Measurements from ENCODE around the gene ADGRD2. TPM values are rescaled to one million over a fixed set of nuclear protein-coding genes. Genes with fewer than 3 reads are reported as not detected.

Gene ADGRD2
- total RNA-seq, 1 experiment from 2014 or later = not detected

- no peak overlapping the region for H3K4me2 ChIP-seq (ENCODE audit: low read depth, low read length, poor library complexity, severe bottlenecking)
- no peak overlapping the region for H2AFZ ChIP-seq (ENCODE audit: low read length)
- no peak overlapping the region for H3K9ac ChIP-seq (ENCODE audit: low read length)
- H3K79me2 ChIP-seq (ENCODE audit: low read length) = no peaks in the 10 kb centered on the region
- H3K27ac ChIP-seq (ENCODE audit: low read length) = no peak overlapping the region
- H3K9me3 ChIP-seq (ENCODE audit: low read length) = no peaks in the 10 kb centered on the region
- H3K27me3 ChIP-seq (ENCODE audit: low read length) = no peaks in the 10 kb centered on the region
- H3K4me1 ChIP-seq (ENCODE audit: low read length) = no peaks in the 10 kb centered on the region
- H4K20me1 ChIP-seq (ENCODE audit: insufficient read depth, low read depth, low read length) = no peaks in the 10 kb centered on the region
- H3K9me2 ChIP-seq (replicated peaks; ENCODE audit: insufficient read depth, low read length) = no peaks in the 10 kb centered on the region
- DNase-seq = no peak
- H3K4me3 ChIP-seq (ENCODE audit: low read length) = no peak overlapping the region
- no peaks in the 10 kb centered on the region for H3K36me3 ChIP-seq (ENCODE audit: insufficient read depth, low read length)
Observed at GRCh38 chr9:124506433-124506832, 56.2 kb downstream of the ADGRD2 start.

- no peak within 1 kb of the TSS for H3K4me2 ChIP-seq (ENCODE audit: low read depth, low read length, poor library complexity, severe bottlenecking)
- no peaks in the 10 kb centered on the region for H3K36me3 ChIP-seq (ENCODE audit: insufficient read depth, low read length)
- H3K79me2 ChIP-seq (ENCODE audit: low read length) = no peaks in the 10 kb centered on the region
- no peak within 1 kb of the TSS for H3K4me3 ChIP-seq (ENCODE audit: low read length)
- no peaks in the 10 kb centered on the region for H3K27me3 ChIP-seq (ENCODE audit: low read length)
- no peaks in the 10 kb centered on the region for H3K4me1 ChIP-seq (ENCODE audit: low read length)
- DNase-seq = no peak
- no peaks in the 10 kb centered on the region for H3K9me2 ChIP-seq (replicated peaks; ENCODE audit: insufficient read depth, low read length)
- no peak within 1 kb of the TSS for H3K27ac ChIP-seq (ENCODE audit: low read length)
- no peaks in the 10 kb centered on the region for H3K9me3 ChIP-seq (ENCODE audit: low read length)
- no peaks in the 10 kb centered on the region for H4K20me1 ChIP-seq (ENCODE audit: insufficient read depth, low read depth, low read length)
- H2AFZ ChIP-seq (ENCODE audit: low read length) = no peak within 1 kb of the TSS
- H3K9ac ChIP-seq (ENCODE audit: low read length) = no peak within 1 kb of the TSS
Observed at GRCh38 chr9:124506931-124507879, 57.0 kb downstream of the ADGRD2 start, which contains the start of gene NR5A1. Gene NR5A1, minus strand, starts transcription at chr9:124507399. Its CDS starts 4,004 bp downstream, at chr9:124503395.

GRCh38 chr9:124507880-124508423 is 57.7 kb downstream of the ADGRD2 start:
- Histone ChIP-seq H3K4me2 (ENCODE audit: low read depth, low read length, poor library complexity, severe bottlenecking) (no peak overlapping the region), H3K4me1 (ENCODE audit: low read length) (no peaks in the 10 kb centered on the region)

GRCh38 chr9:124510650-124511425 is 60.6 kb downstream of the ADGRD2 start:
- DNase-seq = no peak
- Histone ChIP-seq H3K36me3 (ENCODE audit: insufficient read depth, low read length) (no peaks in the 10 kb centered on the region), H3K27me3 (ENCODE audit: low read length) (no peaks in the 10 kb centered on the region), H3K27ac (ENCODE audit: low read length) (no peak overlapping the region), H3K4me2 (ENCODE audit: low read depth, low read length, poor library complexity, severe bottlenecking) (no peak overlapping the region), H3K4me1 (ENCODE audit: low read length) (no peaks in the 10 kb centered on the region), H3K9ac (ENCODE audit: low read length) (no peak overlapping the region), H3K79me2 (ENCODE audit: low read length) (no peaks in the 10 kb centered on the region), H3K9me3 (ENCODE audit: low read length) (no peaks in the 10 kb centered on the region), H3K4me3 (ENCODE audit: low read length) (no peak overlapping the region), H2AFZ (ENCODE audit: low read length) (no peak overlapping the region), H4K20me1 (ENCODE audit: insufficient read depth, low read depth, low read length) (no peaks in the 10 kb centered on the region), H3K9me2 (replicated peaks; ENCODE audit: insufficient read depth, low read length) (no peaks in the 10 kb centered on the region)

More at GRCh38 chr9:124507880-124508423, 57.7 kb downstream of the ADGRD2 start:
- Histone ChIP-seq H3K36me3 (ENCODE audit: insufficient read depth, low read length) (no peaks in the 10 kb centered on the region), H2AFZ (ENCODE audit: low read length) (no peak overlapping the region), H3K4me3 (ENCODE audit: low read length) (no peak overlapping the region), H3K9ac (ENCODE audit: low read length) (no peak overlapping the region), H3K79me2 (ENCODE audit: low read length) (no peaks in the 10 kb centered on the region), H3K27me3 (ENCODE audit: low read length) (no peaks in the 10 kb centered on the region), H3K9me2 (replicated peaks; ENCODE audit: insufficient read depth, low read length) (no peaks in the 10 kb centered on the region), H4K20me1 (ENCODE audit: insufficient read depth, low read depth, low read length) (no peaks in the 10 kb centered on the region), H3K9me3 (ENCODE audit: low read length) (no peaks in the 10 kb centered on the region), H3K27ac (ENCODE audit: low read length) (no peak overlapping the region)
- no peak for DNase-seq

GRCh38 chr9:124511426-124511840 is 61.2 kb downstream of the ADGRD2 start:
- no peaks in the 10 kb centered on the region for H4K20me1 ChIP-seq (ENCODE audit: insufficient read depth, low read depth, low read length)
- DNase-seq = no peak
- H3K27me3 ChIP-seq (ENCODE audit: low read length) = no peaks in the 10 kb centered on the region
- H3K4me3 ChIP-seq (ENCODE audit: low read length) = no peak overlapping the region
- no peaks in the 10 kb centered on the region for H3K9me2 ChIP-seq (replicated peaks; ENCODE audit: insufficient read depth, low read length)
- no peaks in the 10 kb centered on the region for H3K79me2 ChIP-seq (ENCODE audit: low read length)
- H2AFZ ChIP-seq (ENCODE audit: low read length) = no peak overlapping the region
- H3K9me3 ChIP-seq (ENCODE audit: low read length) = no peaks in the 10 kb centered on the region
- no peak overlapping the region for H3K9ac ChIP-seq (ENCODE audit: low read length)
- no peaks in the 10 kb centered on the region for H3K4me1 ChIP-seq (ENCODE audit: low read length)
- H3K4me2 ChIP-seq (ENCODE audit: low read depth, low read length, poor library complexity, severe bottlenecking) = no peak overlapping the region
- no peak overlapping the region for H3K27ac ChIP-seq (ENCODE audit: low read length)
- no peaks in the 10 kb centered on the region for H3K36me3 ChIP-seq (ENCODE audit: insufficient read depth, low read length)

GRCh38 chr9:124511891-124512805 is 61.9 kb downstream of the ADGRD2 start:
- DNase-seq = no peak
- H3K9me3 ChIP-seq (ENCODE audit: low read length) = no peaks in the 10 kb centered on the region
- no peaks in the 10 kb centered on the region for H3K4me1 ChIP-seq (ENCODE audit: low read length)
- H3K79me2 ChIP-seq (ENCODE audit: low read length) = no peaks in the 10 kb centered on the region
- H3K36me3 ChIP-seq (ENCODE audit: insufficient read depth, low read length) = no peaks in the 10 kb centered on the region
- H3K27me3 ChIP-seq (ENCODE audit: low read length) = no peaks in the 10 kb centered on the region
- H3K4me2 ChIP-seq (ENCODE audit: low read depth, low read length, poor library complexity, severe bottlenecking) = no peak overlapping the region
- no peak overlapping the region for H2AFZ ChIP-seq (ENCODE audit: low read length)
- H3K27ac ChIP-seq (ENCODE audit: low read length) = no peak overlapping the region
- H4K20me1 ChIP-seq (ENCODE audit: insufficient read depth, low read depth, low read length) = no peaks in the 10 kb centered on the region
- H3K9ac ChIP-seq (ENCODE audit: low read length) = no peak overlapping the region
- no peak overlapping the region for H3K4me3 ChIP-seq (ENCODE audit: low read length)
- H3K9me2 ChIP-seq (replicated peaks; ENCODE audit: insufficient read depth, low read length) = no peaks in the 10 kb centered on the region

GRCh38 chr9:124512806-124513204 is 62.6 kb downstream of the ADGRD2 start:
- H3K4me1 ChIP-seq (ENCODE audit: low read length) = no peaks in the 10 kb centered on the region
- no peaks in the 10 kb centered on the region for H3K79me2 ChIP-seq (ENCODE audit: low read length)
- H3K4me2 ChIP-seq (ENCODE audit: low read depth, low read length, poor library complexity, severe bottlenecking) = no peak overlapping the region
- no peak overlapping the region for H3K27ac ChIP-seq (ENCODE audit: low read length)
- no peaks in the 10 kb centered on the region for H4K20me1 ChIP-seq (ENCODE audit: insufficient read depth, low read depth, low read length)
- H3K36me3 ChIP-seq (ENCODE audit: insufficient read depth, low read length) = no peaks in the 10 kb centered on the region
- no peaks in the 10 kb centered on the region for H3K9me2 ChIP-seq (replicated peaks; ENCODE audit: insufficient read depth, low read length)
- no peak for DNase-seq
- no peak overlapping the region for H3K4me3 ChIP-seq (ENCODE audit: low read length)
- H2AFZ ChIP-seq (ENCODE audit: low read length) = no peak overlapping the region
- no peak overlapping the region for H3K9ac ChIP-seq (ENCODE audit: low read length)
- H3K9me3 ChIP-seq (ENCODE audit: low read length) = no peaks in the 10 kb centered on the region
- H3K27me3 ChIP-seq (ENCODE audit: low read length) = no peaks in the 10 kb centered on the region

Data from Karpas-422 (cell line).